Lung (tissue), 12 donors: Measurements from ENCODE around the gene LRP1B. TPM values are rescaled to one million over a fixed set of nuclear protein-coding genes. Genes with fewer than 3 reads are reported as not detected.

Source experiments
- ATAC-seq: fragments of 200-7000 bp; cut with Tn5 transposase; one replicate; pipeline ENCODE4 v1.9.1; 2020; ENCODE audit warnings: moderate number of reproducible peaks; ENCODE audit not compliant: insufficient read depth, low FRiP score
- DNase-seq, 3 donors: peaks; one replicate each; pipeline ENCODE4 v3.0.0-alpha.2; 2013 to 2017
- H3K27ac ChIP-seq, 2 donors: one replicate each; pipeline ENCODE4 v1.5.1; 2013; ENCODE audit warnings: mild to moderate bottlenecking in 2 of 2, moderate library complexity in 2 of 2, control low read depth in 1 of 2, inconsistent platforms in 1 of 2, low read depth in 1 of 2, low read length in 1 of 2
- H3K27me3 ChIP-seq, 3 donors: one replicate each; pipeline ENCODE4 v1.5.1; 2013; ENCODE audit warnings: low read length in 2 of 3; ENCODE audit not compliant: control insufficient read depth in 3 of 3, insufficient read depth in 3 of 3
- H3K36me3 ChIP-seq, 4 donors: one replicate each; pipeline ENCODE4 v1.5.1; 2013; ENCODE audit warnings: low read length in 4 of 4, mild to moderate bottlenecking in 1 of 4, moderate library complexity in 1 of 4; ENCODE audit not compliant: control insufficient read depth in 4 of 4, insufficient read depth in 4 of 4
- H3K4me1 ChIP-seq, 5 donors: one replicate each; pipeline ENCODE4 v1.5.1; 2013; ENCODE audit warnings: low read length in 5 of 5, mild to moderate bottlenecking in 2 of 5, moderate library complexity in 1 of 5; ENCODE audit not compliant: control insufficient read depth in 5 of 5, insufficient read depth in 5 of 5
- H3K4me3 ChIP-seq: one replicate; pipeline ENCODE4 v1.5.1; 2013; ENCODE audit warnings: mild to moderate bottlenecking, control low read depth, moderate library complexity
- H3K9ac ChIP-seq, 2 donors: one replicate each; pipeline ENCODE4 v1.5.1; 2013; ENCODE audit warnings: low read length in 2 of 2, control low read depth in 1 of 2; ENCODE audit not compliant: insufficient read depth in 1 of 2
- H3K9me3 ChIP-seq, 4 donors: one replicate each; pipeline ENCODE4 v1.5.1; 2013; ENCODE audit warnings: low read length in 3 of 4, mild to moderate bottlenecking in 1 of 4, moderate library complexity in 1 of 4; ENCODE audit not compliant: control insufficient read depth in 4 of 4, insufficient read depth in 3 of 4
- WGBS, 2 donors: extraction: QIAGEN DNeasy Blood & Tissue Kit; methylation state at CpG; one replicate each; pipeline ENCODE4 v1.1.7; 2013; 5-methylcytosine and 5-hydroxymethylcytosine counted together
- polyA plus RNA-seq, 2 donors: library from polyadenylated mRNA; stranded (reverse); fragments of 200-250 nt; gene quantifications; one replicate each; pipeline ENCODE4 v1.2.1, GENCODE V29; 2013
- total RNA-seq, 2 donors: library from RNA; depleted of rRNA in 1 of 2; stranded (reverse); fragments of >200 nt in 1 of 2; gene quantifications; one replicate each; pipeline ENCODE4 v1.2.1, GENCODE V29; 2014 to 2021
- TF ChIP-seq, protein P1 (sequence below): IDR thresholded peaks from 2 replicates; pipeline ENCODE4 v1.5.1; 2012; ENCODE audit warnings: mild to moderate bottlenecking; ENCODE audit errors: control extremely low read depth, extremely low read depth
- donor health status: control.
- donor health status: control.
- donor health status: Bipolar disorder and iron deficiency.
- donor health status: healthy.
- donor health status: DM: yes; HTN: yes; CAD: no.

Gene LRP1B
- total and polyA plus RNA-seq, 4 donors, result 0.01 to 6.5 (median 0.16) TPM

GRCh38 chr2:141313972-141314371, 816.8 kb downstream of the LRP1B start:
- Histone ChIP-seq H3K27me3 (no peaks in the 10 kb centered on the region), H3K9ac (no peak overlapping the region), H3K4me3 (no peak overlapping the region), H3K9me3 (no peaks in the 10 kb centered on the region), H3K27ac (no peak overlapping the region), H3K4me1 (no peaks in the 10 kb centered on the region), H3K36me3 (no peaks in the 10 kb centered on the region)
- DNase-seq, result no peak
- TF ChIP-seq, protein P1, sequence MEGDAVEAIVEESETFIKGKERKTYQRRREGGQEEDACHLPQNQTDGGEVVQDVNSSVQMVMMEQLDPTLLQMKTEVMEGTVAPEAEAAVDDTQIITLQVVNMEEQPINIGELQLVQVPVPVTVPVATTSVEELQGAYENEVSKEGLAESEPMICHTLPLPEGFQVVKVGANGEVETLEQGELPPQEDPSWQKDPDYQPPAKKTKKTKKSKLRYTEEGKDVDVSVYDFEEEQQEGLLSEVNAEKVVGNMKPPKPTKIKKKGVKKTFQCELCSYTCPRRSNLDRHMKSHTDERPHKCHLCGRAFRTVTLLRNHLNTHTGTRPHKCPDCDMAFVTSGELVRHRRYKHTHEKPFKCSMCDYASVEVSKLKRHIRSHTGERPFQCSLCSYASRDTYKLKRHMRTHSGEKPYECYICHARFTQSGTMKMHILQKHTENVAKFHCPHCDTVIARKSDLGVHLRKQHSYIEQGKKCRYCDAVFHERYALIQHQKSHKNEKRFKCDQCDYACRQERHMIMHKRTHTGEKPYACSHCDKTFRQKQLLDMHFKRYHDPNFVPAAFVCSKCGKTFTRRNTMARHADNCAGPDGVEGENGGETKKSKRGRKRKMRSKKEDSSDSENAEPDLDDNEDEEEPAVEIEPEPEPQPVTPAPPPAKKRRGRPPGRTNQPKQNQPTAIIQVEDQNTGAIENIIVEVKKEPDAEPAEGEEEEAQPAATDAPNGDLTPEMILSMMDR, result no peak
- no peak for ATAC-seq
- WGBS, 2 donors, result 93 to 96% methylated on average over 4 of the region's 4 CpGs

- peaks cover 0 to 4% (median 0%) of the 10 kb centered on the region in 4 donors for H3K9me3 ChIP-seq
- no peaks in the 10 kb centered on the region for H3K27me3 ChIP-seq
- ATAC-seq, result no peak
- H3K36me3 ChIP-seq, result no peaks in the 10 kb centered on the region
- TF ChIP-seq, protein P1, result no peak
- H3K4me1 ChIP-seq, result no peaks in the 10 kb centered on the region
- no peak for DNase-seq
- no peak overlapping the region for H3K9ac ChIP-seq
- no peak overlapping the region for H3K27ac ChIP-seq
- no peak overlapping the region for H3K4me3 ChIP-seq
These were observed 819.4 kb downstream of the LRP1B start for GRCh38 chr2:141311430-141311829.

GRCh38 chr2:141306368-141306767, 824.4 kb downstream of the LRP1B start:
- H3K9me3 ChIP-seq, result peaks cover 0 to 4% (median 0%) of the 10 kb centered on the region in 4 donors
- no peak for ATAC-seq
- no peak overlapping the region for H3K27ac ChIP-seq
- H3K36me3 ChIP-seq, result no peaks in the 10 kb centered on the region
- no peak for DNase-seq
- TF ChIP-seq, protein P1, result no peak
- H3K4me3 ChIP-seq, result no peak overlapping the region
- no peaks in the 10 kb centered on the region for H3K4me1 ChIP-seq
- H3K27me3 ChIP-seq, result no peaks in the 10 kb centered on the region
- H3K9ac ChIP-seq, result no peak overlapping the region

DNA sequence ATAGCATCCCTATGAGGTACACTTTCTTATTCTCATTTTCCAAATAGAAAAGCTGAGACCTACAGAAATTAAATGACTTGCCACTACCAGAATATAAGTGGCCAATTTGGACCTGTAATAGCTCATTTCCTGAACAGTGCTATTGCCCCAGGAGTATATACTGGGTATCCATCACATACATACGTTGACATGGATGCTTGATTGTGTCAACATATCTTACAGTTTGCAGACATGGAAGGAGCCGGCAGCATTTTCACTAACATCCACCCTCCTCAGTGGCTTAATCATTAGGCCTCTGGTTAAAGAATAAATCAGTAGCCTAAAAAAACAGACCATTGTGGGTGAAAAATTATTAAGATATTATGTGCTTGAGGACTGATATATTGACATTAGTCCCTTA, 829.3 kb downstream of the LRP1B start:
- no peak for DNase-seq
- WGBS, 2 donors, result 83 to 86% methylated on average over 2 of the region's 2 CpGs

More for the DNA sequence above, 829.3 kb downstream of the LRP1B start:
- Histone ChIP-seq H3K4me3 (no peak overlapping the region), H3K36me3 (no peaks in the 10 kb centered on the region), H3K9ac (no peak overlapping the region), H3K27ac (no peak overlapping the region), H3K27me3 (no peaks in the 10 kb centered on the region), H3K4me1 (no peaks in the 10 kb centered on the region), H3K9me3 (no peaks in the 10 kb centered on the region)
- ATAC-seq, result no peak
- TF ChIP-seq, protein P1, result no peak
